ENCODE results near the gene NARF.

GRCh38 chr17:82474223-82475010, 15.9 kb downstream of the NARF start:
- TF ChIP-seq KDM1A (IDR thresholded peaks at IDR 0.05; ENCODE audit: low read depth): no peak
- TF ChIP-seq CTCF (IDR thresholded peaks at IDR 0.05): no peak
- TF ChIP-seq CHD4 (IDR thresholded peaks at IDR 0.05; ENCODE audit: borderline replicate concordance): no peak
- TF ChIP-seq HMGXB4 (CRISPR knock-in tag; IDR thresholded peaks at IDR 0.05; ENCODE audit: borderline replicate concordance): no peak
- TF ChIP-seq MYC (IDR thresholded peaks at IDR 0.05; ENCODE audit: borderline replicate concordance, low read length): no peak
- no peak for TF ChIP-seq SREBF2 (IDR thresholded peaks at IDR 0.05)
